Activated B cell treated with CpG ODN at 0.5 μM for 24 hours (primary cell): ENCODE data around the gene SPATC1L. TPM values are rescaled to one million over a fixed set of nuclear protein-coding genes. Genes with fewer than 3 reads are reported as not detected.
"Not testable (repeated sequence)": the region's sequence is repeated elsewhere in the genome, so short reads cannot be mapped to it uniquely, and the experiment has no call there.

Source experiments
- ATAC-seq: fragments of 200-7000 bp; cut with Tn5 transposase; one replicate; pipeline ENCODE4 v1.10.0; 2021; ENCODE audit warnings: low read depth, mild to moderate bottlenecking, moderate library complexity
- CTCF ChIA-PET: fragments of 350-600 bp; sonication (Branson Sonifier 250); formaldehyde crosslinking; loops from one replicate; lab custom pipeline; 2021; ENCODE audit warnings: antibody characterized with exemption; lab: Charles Lee
- POLR2A ChIA-PET: fragments of 350-600 bp; sonication (Branson Sonifier 250); formaldehyde crosslinking; loops from one replicate; lab custom pipeline; 2021; ENCODE audit warnings: antibody characterized with exemption; lab: Charles Lee
- DNase-seq: peaks from one replicate; pipeline ENCODE4 v3.0.0; 2022
- H3K27ac Mint-ChIP-seq: one replicate; pipeline ENCODE4 v1.8.0; 2020; ENCODE audit warnings: mixed read lengths
- H3K27me3 Mint-ChIP-seq: one replicate; pipeline ENCODE4 v1.8.0; 2021; ENCODE audit warnings: mixed read lengths
- H3K36me3 Mint-ChIP-seq: one replicate; pipeline ENCODE4 v1.8.0; 2021; ENCODE audit warnings: low read depth, mixed read lengths
- H3K4me1 Mint-ChIP-seq: one replicate; pipeline ENCODE4 v1.8.0; 2021; ENCODE audit warnings: mixed read lengths
- H3K4me3 Mint-ChIP-seq: one replicate; pipeline ENCODE4 v1.8.0; 2020; ENCODE audit warnings: mild to moderate bottlenecking, mixed read lengths
- H3K9me3 Mint-ChIP-seq: one replicate; pipeline ENCODE4 v1.8.0; 2020; ENCODE audit warnings: mixed read lengths
- intact Hi-C: fragments of 100-400 bp; cut with micrococcal nuclease; formaldehyde crosslinking; loops from one replicate; pipeline ENCODE4 v1.15.1; 2024
- total RNA-seq: library from RNA; stranded (reverse); gene quantifications from 2 replicates; pipeline ENCODE4 v1.2.3, GENCODE V29; 2022
- TF ChIP-seq, protein P1 (sequence below): fragments of 200-600 bp; IDR thresholded peaks from one replicate; pipeline ENCODE4 v1.8.0; 2022; ENCODE audit warnings: antibody characterized with exemption, mild to moderate bottlenecking

SPATC1L gene
- total RNA-seq, 1 donor from 2014 or later, result 7.5 TPM

DNA sequence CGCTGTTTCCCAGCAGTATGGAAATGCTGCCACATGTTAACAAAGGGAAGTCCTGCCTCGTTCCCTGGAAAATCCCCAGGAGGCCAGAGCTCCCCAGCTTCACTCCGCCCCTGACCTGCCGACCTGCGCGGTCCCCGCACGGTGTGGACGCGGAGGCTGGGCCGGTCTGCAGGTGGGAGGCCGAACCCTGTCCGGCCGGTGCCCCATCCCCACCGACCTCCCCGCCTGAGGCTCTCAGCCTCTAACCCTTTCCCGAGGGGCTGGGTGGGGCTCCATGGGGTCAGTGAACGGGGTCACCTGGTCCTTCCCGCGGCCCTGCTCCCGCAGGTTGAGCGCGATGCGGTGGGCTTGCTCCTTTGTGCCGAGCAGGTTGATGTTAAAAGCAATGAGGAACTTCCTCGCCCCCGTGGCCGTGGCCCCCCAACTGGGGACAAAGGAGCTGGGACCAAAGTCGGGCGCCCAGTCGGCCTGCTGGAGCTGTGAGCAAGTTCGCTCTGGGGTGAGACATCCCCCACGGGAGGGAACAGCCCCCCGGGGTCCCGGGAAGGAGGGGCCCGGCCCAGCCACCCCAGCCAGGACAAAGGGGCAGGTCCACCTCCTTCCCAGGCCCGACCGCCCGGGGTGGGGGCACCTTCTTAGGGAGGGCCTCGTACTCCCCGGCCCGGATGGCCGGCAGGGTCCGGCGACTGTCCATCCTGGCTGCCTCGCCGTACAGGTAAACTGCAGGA is 32.8 kb downstream of the SPATC1L start:
- Mint-ChIP-seq H3K27me3 (no peaks in the 10 kb centered on the region), H3K9me3 (no peaks in the 10 kb centered on the region), H3K36me3 (no peaks in the 10 kb centered on the region), H3K4me1 (peaks cover 2% of the 10 kb centered on the region), H3K4me3 (no peak overlapping the region), H3K27ac (no peak overlapping the region)
- TF ChIP-seq, protein P1, sequence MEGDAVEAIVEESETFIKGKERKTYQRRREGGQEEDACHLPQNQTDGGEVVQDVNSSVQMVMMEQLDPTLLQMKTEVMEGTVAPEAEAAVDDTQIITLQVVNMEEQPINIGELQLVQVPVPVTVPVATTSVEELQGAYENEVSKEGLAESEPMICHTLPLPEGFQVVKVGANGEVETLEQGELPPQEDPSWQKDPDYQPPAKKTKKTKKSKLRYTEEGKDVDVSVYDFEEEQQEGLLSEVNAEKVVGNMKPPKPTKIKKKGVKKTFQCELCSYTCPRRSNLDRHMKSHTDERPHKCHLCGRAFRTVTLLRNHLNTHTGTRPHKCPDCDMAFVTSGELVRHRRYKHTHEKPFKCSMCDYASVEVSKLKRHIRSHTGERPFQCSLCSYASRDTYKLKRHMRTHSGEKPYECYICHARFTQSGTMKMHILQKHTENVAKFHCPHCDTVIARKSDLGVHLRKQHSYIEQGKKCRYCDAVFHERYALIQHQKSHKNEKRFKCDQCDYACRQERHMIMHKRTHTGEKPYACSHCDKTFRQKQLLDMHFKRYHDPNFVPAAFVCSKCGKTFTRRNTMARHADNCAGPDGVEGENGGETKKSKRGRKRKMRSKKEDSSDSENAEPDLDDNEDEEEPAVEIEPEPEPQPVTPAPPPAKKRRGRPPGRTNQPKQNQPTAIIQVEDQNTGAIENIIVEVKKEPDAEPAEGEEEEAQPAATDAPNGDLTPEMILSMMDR, result no peak
- CTCF ChIA-PET, result no interaction called here
- no peak for ATAC-seq
- POLR2A ChIA-PET, result no interaction called here
- peak; percentile 11 for DNase-seq
- intact Hi-C loops, result no loop called here

DNA sequence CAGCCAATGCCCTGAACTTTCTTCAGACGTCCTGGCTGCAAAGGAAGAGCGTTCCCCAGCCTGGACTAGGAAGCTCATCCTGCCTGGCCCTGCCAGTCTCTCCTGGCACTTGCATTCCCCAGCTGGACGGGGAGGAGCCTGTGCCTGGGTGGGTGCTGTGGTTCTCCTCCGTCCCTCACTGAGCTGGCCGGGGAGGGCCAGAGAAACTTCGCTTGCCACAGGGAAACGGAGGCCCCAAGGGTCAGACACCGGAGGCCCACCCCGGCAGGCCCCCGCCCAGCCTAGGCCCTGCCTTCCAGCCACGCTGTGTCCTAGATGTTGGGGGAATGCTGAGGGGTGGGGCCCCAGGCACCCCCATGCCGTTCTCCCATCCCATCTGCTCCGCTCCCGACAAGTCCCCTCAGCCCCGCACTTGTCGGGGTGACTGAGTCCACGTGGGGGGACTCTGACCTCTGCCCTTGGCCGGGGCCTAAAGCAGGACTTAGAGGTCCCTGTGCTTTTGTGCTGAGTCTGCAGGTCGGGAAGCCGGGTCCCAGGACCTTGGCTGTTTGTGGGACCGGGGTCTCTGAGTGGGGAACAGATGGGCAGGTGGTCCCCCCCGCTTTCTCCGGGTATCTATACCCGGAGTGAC is 33.7 kb downstream of the SPATC1L start:
- Mint-ChIP-seq H3K9me3 (no peaks in the 10 kb centered on the region), H3K4me3 (no peak overlapping the region), H3K4me1 (peaks cover 2% of the 10 kb centered on the region), H3K36me3 (no peaks in the 10 kb centered on the region), H3K27me3 (no peaks in the 10 kb centered on the region), H3K27ac (no peak overlapping the region)
- CTCF ChIA-PET, result no interaction called here
- TF ChIP-seq, protein P1, result no peak
- no peak for ATAC-seq
- no peak for DNase-seq
- POLR2A ChIA-PET, result no interaction called here
- intact Hi-C loops, result no loop called here

DNA sequence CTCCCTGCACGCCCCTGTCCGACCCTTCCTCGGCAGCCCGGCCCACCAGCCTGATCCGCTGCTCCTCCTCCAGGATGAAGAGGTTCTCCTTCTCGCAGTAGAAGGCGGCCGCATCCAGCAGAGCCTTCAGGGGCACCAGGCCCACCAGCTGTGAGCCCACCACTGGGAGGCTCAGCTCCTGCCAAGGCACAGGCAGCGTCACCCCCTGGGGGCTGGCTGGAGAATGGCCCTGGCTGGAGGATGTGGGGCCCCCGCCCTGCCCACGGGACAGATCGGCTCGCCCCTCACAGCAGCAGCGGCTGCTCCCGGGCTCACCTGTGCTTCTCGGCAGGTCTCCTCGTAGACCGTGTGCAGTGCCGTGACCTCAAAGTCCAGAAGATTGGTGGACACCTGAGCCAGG is 34.2 kb downstream of the SPATC1L start:
- no peak overlapping the region for H3K4me3 Mint-ChIP-seq
- DNase-seq (no peak), ATAC-seq (no peak)
- CTCF ChIA-PET, result no interaction called here
- POLR2A ChIA-PET, result no interaction called here
- TF ChIP-seq, protein P1, result no peak
- no peaks in the 10 kb centered on the region for H3K36me3 Mint-ChIP-seq
- H3K27ac Mint-ChIP-seq, result no peak overlapping the region
- H3K27me3 Mint-ChIP-seq, result no peaks in the 10 kb centered on the region
- H3K4me1 Mint-ChIP-seq, result peaks cover 2% of the 10 kb centered on the region
- no peaks in the 10 kb centered on the region for H3K9me3 Mint-ChIP-seq
- intact Hi-C loops, result no loop called here

DNA sequence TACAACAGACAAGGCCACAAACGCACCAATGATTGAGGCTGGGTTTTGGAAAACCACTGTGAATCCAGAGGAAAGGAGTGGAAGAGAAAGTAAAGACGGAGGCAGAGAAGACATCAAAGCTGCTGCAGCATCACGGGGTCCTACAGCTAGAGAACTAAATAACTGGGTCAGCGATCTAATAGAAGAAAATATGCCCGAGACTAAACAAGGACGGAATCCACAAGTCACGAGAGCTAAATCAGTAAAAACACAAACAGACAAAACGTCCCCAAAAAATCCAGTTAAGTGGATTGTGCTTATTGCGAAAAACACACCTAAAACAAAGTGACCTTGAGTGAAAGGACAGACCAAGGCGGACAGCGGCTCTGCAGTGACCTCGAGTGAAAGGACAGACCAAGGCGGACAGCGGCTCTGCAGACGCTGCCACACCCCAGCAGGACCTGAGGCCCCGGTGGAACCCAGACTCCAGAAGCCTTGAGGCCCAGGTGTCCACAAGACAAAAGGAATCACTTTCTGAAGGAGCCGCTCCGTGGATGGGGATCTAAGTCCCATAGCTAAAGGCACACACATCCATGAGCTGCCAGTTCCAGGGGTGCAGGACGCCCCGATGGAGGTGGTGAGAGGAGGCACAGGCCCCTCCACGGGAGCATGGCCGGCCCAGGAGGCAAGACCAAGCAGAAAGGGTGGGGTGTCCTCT is 34.9 kb downstream of the SPATC1L start:
- ChIA-PET CTCF (no interaction called here), POLR2A (interaction anchor here (0.8 kb wide), 1 partner anchor 327 kb away, joined by 3 read pairs; no protein-coding TSS in a partner anchor)
- peaks cover 2% of the 10 kb centered on the region for H3K4me1 Mint-ChIP-seq
- no peaks in the 10 kb centered on the region for H3K36me3 Mint-ChIP-seq
- no peaks in the 10 kb centered on the region for H3K9me3 Mint-ChIP-seq
- H3K27ac Mint-ChIP-seq, result no peak overlapping the region
- intact Hi-C loops, result loop anchor here (5.0 to 10.0 kb wide), 2 partner anchors 105 to 177 kb away; no protein-coding TSS in a partner anchor
- no peak overlapping the region for H3K4me3 Mint-ChIP-seq
- DNase-seq (no peak), ATAC-seq (no peak)
- H3K27me3 Mint-ChIP-seq, result no peaks in the 10 kb centered on the region
- TF ChIP-seq, protein P1, result no peak

DNA sequence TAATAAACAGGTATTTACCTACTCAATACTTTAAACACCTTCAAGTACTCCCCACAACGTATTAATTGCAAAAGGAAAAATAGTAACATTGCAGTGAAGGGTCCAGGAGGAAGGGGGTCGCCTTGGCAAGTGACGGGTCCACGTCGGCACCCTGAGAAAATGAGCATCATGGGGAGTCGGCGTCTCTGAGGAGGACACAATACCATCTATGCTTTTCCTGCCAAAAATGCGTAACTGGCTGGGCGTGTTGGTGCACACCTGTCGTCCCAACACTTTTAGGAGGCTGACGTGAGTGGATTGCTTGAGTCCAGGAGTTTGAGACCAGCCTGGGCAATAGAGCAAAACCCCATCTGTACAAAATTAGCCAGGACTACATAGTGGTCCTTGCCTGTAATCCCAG is 36.2 kb downstream of the SPATC1L start:
- Mint-ChIP-seq H3K4me1 (peaks cover 7% of the 10 kb centered on the region), H3K27ac (no peak overlapping the region), H3K4me3 (no peak overlapping the region), H3K27me3 (no peaks in the 10 kb centered on the region), H3K9me3 (no peaks in the 10 kb centered on the region), H3K36me3 (no peaks in the 10 kb centered on the region)
- ChIA-PET CTCF (no interaction called here), POLR2A (no interaction called here)
- TF ChIP-seq, protein P1, result no peak
- intact Hi-C loops, result loop anchor here (5.0 to 10.0 kb wide), 2 partner anchors 107 to 176 kb away; no protein-coding TSS in a partner anchor
- ATAC-seq (no peak), DNase-seq (no peak)

DNA sequence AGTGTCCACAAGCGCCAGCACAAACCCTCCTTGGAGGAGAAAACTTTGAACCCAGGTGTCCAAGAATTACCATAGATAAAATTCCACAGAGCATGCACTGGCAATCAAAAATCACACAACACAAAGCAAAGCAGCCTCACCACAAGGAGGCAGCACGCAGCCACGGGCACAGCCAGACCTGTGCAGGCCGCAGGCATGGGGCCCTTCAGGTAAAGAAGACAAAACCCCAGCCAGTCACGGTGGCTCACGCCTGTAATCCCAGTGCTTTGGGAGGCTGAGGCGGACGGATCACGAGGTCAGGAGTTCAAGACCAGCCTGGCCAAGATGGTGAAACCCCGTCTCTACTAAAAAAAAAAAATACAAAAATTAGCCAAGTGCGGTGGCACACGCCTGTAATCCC is 36.8 kb downstream of the SPATC1L start:
- intact Hi-C loops, result loop anchor here (5.0 to 10.0 kb wide), 2 partner anchors 107 to 175 kb away; no protein-coding TSS in a partner anchor
- CTCF ChIA-PET, ATAC-seq, H3K4me3 Mint-ChIP-seq, H3K36me3 Mint-ChIP-seq, H3K9me3 Mint-ChIP-seq, DNase-seq, POLR2A ChIA-PET, H3K27me3 Mint-ChIP-seq, H3K4me1 Mint-ChIP-seq, H3K27ac Mint-ChIP-seq: not testable (repeated sequence)
